ENCODE measurements around the gene PILRA. TPM values are rescaled to one million over a fixed set of nuclear protein-coding genes. Genes with fewer than 3 reads are reported as not detected.

The PILRA gene
- total and polyA plus RNA-seq, 2 of the 13 experiments (the other 11 are each of a cell fraction or from before 2014, with no cell fraction given): 0.13 to 1.3 TPM

DNA sequence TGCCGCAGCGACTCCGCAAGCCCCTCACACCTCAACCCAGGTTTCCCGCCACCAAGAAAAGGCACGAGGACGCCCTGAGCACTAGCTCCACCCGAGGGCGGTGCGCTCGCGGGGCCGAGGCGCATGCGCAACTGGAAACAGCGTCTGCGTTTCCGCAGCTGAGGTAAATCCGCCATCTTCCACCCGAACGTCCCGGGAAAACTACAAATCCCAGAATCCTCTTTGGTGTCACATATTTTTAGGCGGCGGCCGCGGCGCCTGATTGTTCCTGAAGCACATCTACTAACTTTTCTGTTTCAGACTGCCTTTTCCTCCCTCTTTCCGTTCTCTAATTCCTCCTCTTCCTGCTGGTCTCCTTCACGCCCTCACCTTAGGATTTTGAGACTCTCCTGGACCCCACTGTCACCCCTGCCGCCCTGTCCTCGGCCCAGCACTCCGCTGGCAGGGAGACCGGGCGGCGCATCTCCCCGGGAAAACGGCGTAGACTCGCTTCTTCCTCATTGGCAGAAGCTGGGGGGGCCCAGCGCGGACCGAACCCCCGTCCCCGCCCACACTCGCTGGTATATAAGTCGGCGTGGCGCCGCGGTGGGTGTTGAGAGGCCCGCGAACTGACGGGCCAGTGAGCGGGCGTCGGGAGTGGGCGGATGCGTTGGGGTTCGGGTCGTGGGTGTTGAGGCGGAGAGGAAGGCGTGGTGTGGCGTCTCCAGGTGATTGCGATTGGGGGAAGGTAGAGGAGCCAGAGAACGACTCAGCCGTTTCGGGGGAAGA, 55.1 kb downstream of the PILRA start, which contains the start of gene ZCWPW1 (continued):
- TF ChIP-seq, protein P1, sequence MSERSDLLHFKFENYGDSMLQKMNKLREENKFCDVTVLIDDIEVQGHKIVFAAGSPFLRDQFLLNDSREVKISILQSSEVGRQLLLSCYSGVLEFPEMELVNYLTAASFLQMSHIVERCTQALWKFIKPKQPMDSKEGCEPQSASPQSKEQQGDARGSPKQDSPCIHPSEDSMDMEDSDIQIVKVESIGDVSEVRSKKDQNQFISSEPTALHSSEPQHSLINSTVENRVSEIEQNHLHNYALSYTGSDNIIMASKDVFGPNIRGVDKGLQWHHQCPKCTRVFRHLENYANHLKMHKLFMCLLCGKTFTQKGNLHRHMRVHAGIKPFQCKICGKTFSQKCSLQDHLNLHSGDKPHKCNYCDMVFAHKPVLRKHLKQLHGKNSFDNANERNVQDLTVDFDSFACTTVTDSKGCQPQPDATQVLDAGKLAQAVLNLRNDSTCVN (CRISPR knock-in tag; IDR thresholded peaks at IDR 0.05; ENCODE audit: borderline replicate concordance): peak; percentile 78
- TF ChIP-seq, protein P2, sequence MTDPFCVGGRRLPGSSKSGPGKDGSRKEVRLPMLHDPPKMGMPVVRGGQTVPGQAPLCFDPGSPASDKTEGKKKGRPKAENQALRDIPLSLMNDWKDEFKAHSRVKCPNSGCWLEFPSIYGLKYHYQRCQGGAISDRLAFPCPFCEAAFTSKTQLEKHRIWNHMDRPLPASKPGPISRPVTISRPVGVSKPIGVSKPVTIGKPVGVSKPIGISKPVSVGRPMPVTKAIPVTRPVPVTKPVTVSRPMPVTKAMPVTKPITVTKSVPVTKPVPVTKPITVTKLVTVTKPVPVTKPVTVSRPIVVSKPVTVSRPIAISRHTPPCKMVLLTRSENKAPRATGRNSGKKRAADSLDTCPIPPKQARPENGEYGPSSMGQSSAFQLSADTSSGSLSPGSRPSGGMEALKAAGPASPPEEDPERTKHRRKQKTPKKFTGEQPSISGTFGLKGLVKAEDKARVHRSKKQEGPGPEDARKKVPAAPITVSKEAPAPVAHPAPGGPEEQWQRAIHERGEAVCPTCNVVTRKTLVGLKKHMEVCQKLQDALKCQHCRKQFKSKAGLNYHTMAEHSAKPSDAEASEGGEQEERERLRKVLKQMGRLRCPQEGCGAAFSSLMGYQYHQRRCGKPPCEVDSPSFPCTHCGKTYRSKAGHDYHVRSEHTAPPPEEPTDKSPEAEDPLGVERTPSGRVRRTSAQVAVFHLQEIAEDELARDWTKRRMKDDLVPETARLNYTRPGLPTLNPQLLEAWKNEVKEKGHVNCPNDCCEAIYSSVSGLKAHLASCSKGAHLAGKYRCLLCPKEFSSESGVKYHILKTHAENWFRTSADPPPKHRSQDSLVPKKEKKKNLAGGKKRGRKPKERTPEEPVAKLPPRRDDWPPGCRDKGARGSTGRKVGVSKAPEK (CRISPR knock-in tag; IDR thresholded peaks at IDR 0.05; ENCODE audit: borderline replicate concordance): peak; percentile 30; the same call in 1 of the 2 replicates
- TF ChIP-seq GTF2F1 (IDR thresholded peaks at IDR 0.05; ENCODE audit: low read length): peak; percentile 89
- TF ChIP-seq ZNF501 (CRISPR knock-in tag; IDR thresholded peaks at IDR 0.05): peak; percentile 96
- no peak for TF ChIP-seq PAWR (CRISPR knock-in tag; IDR thresholded peaks at IDR 0.05; ENCODE audit: borderline replicate concordance)
- peak; percentile 80 for TF ChIP-seq ZNF543 (CRISPR knock-in tag; IDR thresholded peaks at IDR 0.05)
- peak; percentile 4 for TF ChIP-seq TEAD3 (CRISPR knock-in tag; optimal IDR thresholded peaks at IDR 0.05; ENCODE audit: borderline replicate concordance)
- TF ChIP-seq TOPORS (CRISPR knock-in tag; IDR thresholded peaks at IDR 0.05): peak; percentile 77; the same call in 1 of the 2 replicates
- peak; percentile 72; the same call in 1 of the 2 replicates for TF ChIP-seq ZNF431 (CRISPR knock-in tag; IDR thresholded peaks at IDR 0.05; ENCODE audit: borderline replicate concordance, low read depth)
- TF ChIP-seq EHMT2 (IDR thresholded peaks at IDR 0.05; ENCODE audit: borderline replicate concordance, low read depth, low read length): no peak
- TF ChIP-seq ZNF790 (CRISPR knock-in tag; IDR thresholded peaks at IDR 0.05; ENCODE audit: borderline replicate concordance): peak; percentile 90; the same call in 1 of the 2 replicates
- TF ChIP-seq ZNF292 (CRISPR knock-in tag; IDR thresholded peaks at IDR 0.05; ENCODE audit: borderline replicate concordance, low read depth): no peak
- TF ChIP-seq ARNT (IDR thresholded peaks at IDR 0.05): no peak
- peak; percentile 26 for TF ChIP-seq ZNF510 (CRISPR knock-in tag; IDR thresholded peaks at IDR 0.05; ENCODE audit: low read depth)
- TF ChIP-seq ZNF180 (CRISPR knock-in tag; IDR thresholded peaks at IDR 0.05; ENCODE audit: borderline replicate concordance, low read depth): no peak
- TF ChIP-seq PHF21A (CRISPR knock-in tag; IDR thresholded peaks at IDR 0.05): peak; percentile 69; the same call in 1 of the 2 replicates
- TF ChIP-seq ARID2 (CRISPR knock-in tag; IDR thresholded peaks at IDR 0.05; ENCODE audit: borderline replicate concordance): 0 out of 2 replicates have a peak, but pooled peaks have one; percentile 60
- no peak for TF ChIP-seq ZNF234 (CRISPR knock-in tag; conservative IDR thresholded peaks at IDR 0.05)
- peak; percentile 75; the same call in 1 of the 2 replicates for TF ChIP-seq ZSCAN20 (CRISPR knock-in tag; IDR thresholded peaks at IDR 0.05; ENCODE audit: borderline replicate concordance)
- peak; percentile 16; the same call in 1 of the 2 replicates for TF ChIP-seq TARDBP (CRISPR knock-in tag; IDR thresholded peaks at IDR 0.05)
- TF ChIP-seq, protein P3, sequence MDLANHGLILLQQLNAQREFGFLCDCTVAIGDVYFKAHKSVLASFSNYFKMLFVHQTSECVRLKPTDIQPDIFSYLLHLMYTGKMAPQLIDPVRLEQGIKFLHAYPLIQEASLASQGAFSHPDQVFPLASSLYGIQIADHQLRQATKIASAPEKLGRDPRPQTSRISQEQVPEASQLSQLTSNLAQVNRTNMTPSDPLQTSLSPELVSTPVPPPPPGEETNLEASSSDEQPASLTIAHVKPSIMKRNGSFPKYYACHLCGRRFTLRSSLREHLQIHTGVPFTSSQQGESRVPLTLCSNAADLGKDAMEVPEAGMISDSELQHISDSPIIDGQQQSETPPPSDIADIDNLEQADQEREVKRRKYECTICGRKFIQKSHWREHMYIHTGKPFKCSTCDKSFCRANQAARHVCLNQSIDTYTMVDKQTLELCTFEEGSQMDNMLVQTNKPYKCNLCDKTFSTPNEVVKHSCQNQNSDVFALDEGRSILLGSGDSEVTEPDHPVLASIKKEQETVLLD (CRISPR knock-in tag; IDR thresholded peaks at IDR 0.05; ENCODE audit: low read depth): no peak
- TF ChIP-seq HCFC1 (IDR thresholded peaks at IDR 0.05; ENCODE audit: low read depth, low read length): peak; percentile 81
- TF ChIP-seq PRPF4 (IDR thresholded peaks at IDR 0.05; ENCODE audit: low read depth, low read length, poor library complexity, severe bottlenecking): no peak
- TF ChIP-seq FOSL1 (CRISPR knock-in tag; IDR thresholded peaks at IDR 0.05; ENCODE audit: borderline replicate concordance): 0 out of 2 replicates have a peak, but pooled peaks have one; percentile 10
- TF ChIP-seq CCDC6 (CRISPR knock-in tag; IDR thresholded peaks at IDR 0.05): peak; percentile 67; the same call in 1 of the 2 replicates

Data from HepG2 (cell line).